Common myeloid progenitor, CD34-positive (primary cell): ENCODE measurements around the gene CDK14.

Experiments used
- CTCF ChIA-PET: fragments of 350-600 bp; sonication (Branson Sonifier 250); formaldehyde crosslinking; loops from one replicate; lab custom pipeline; 2021; ENCODE audit warnings: antibody characterized with exemption; lab: Charles Lee
- POLR2A ChIA-PET: fragments of 350-600 bp; sonication (Branson Sonifier 250); formaldehyde crosslinking; loops from one replicate; lab custom pipeline; 2021; ENCODE audit warnings: antibody characterized with exemption; lab: Charles Lee
- DNase-seq, 3 donors: peaks; one replicate each; pipeline versions ENCODE4 v3.0.0 to v3.0.0-alpha.2; 2013
- H3K27ac ChIP-seq, 2 experiments: 1 replicate in 1 of 2; 2 replicates in 1 of 2; pipeline ENCODE4 v1.7.0; 2013; ENCODE audit warnings: inconsistent platforms in 2 of 2, low read length in 2 of 2, mild to moderate bottlenecking in 2 of 2, low read depth in 1 of 2, moderate library complexity in 1 of 2; ENCODE audit not compliant: severe bottlenecking in 2 of 2, insufficient read depth in 1 of 2, poor library complexity in 1 of 2
- H3K27me3 ChIP-seq, 5 experiments: replicated peaks in 2 of 5; 1 replicate in 3 of 5; 2 replicates in 2 of 5; pipeline versions ENCODE4 v1.6.1 to v1.7.0; 2013; ENCODE audit warnings: low read length in 4 of 5, mild to moderate bottlenecking in 2 of 5, moderate library complexity in 2 of 5, inconsistent platforms in 1 of 5; ENCODE audit not compliant: insufficient read depth in 5 of 5, control insufficient read depth in 4 of 5
- H3K36me3 ChIP-seq, 4 experiments: 1 replicate in 2 of 4; 2 replicates in 2 of 4; pipeline versions ENCODE4 v1.6.1 to v1.7.0; 2013; ENCODE audit warnings: low read length in 3 of 4, control low read depth in 1 of 4, mild to moderate bottlenecking in 1 of 4; ENCODE audit not compliant: control insufficient read depth in 4 of 4, insufficient read depth in 4 of 4
- H3K4me1 ChIP-seq, 4 experiments: 1 replicate in 3 of 4; 2 replicates in 1 of 4; pipeline versions ENCODE4 v1.6.1 to v1.7.1; 2013; ENCODE audit warnings: low read length in 3 of 4, mild to moderate bottlenecking in 3 of 4, control low read depth in 1 of 4, inconsistent platforms in 1 of 4, moderate library complexity in 1 of 4; ENCODE audit not compliant: control insufficient read depth in 4 of 4, insufficient read depth in 4 of 4; ENCODE audit errors: control extremely low read depth in 1 of 4
- H3K4me3 ChIP-seq, 7 experiments: 1 replicate in 4 of 7; 2 replicates in 3 of 7; pipeline versions ENCODE4 v1.5.1 to v1.7.0; 2013; ENCODE audit warnings: mild to moderate bottlenecking in 7 of 7, low read length in 6 of 7, moderate library complexity in 6 of 7, inconsistent platforms in 2 of 7, low read depth in 2 of 7, control low read depth in 1 of 7; ENCODE audit not compliant: insufficient read depth in 4 of 7, control insufficient read depth in 1 of 7; ENCODE audit errors: extremely low read depth in 1 of 7
- H3K9me3 ChIP-seq, 5 experiments: 1 replicate in 4 of 5; 2 replicates in 1 of 5; pipeline versions ENCODE4 v1.6.1 to v1.7.1; 2013; ENCODE audit warnings: low read length in 4 of 5, mild to moderate bottlenecking in 2 of 5, inconsistent platforms in 1 of 5, low read depth in 1 of 5, moderate library complexity in 1 of 5; ENCODE audit not compliant: control insufficient read depth in 4 of 5, insufficient read depth in 2 of 5; ENCODE audit errors: control extremely low read depth in 1 of 5
- WGBS: methylation state at CpG from one replicate; pipeline ENCODE4 v1.1.5; 2013; ENCODE audit not compliant: insufficient coverage; 5-methylcytosine and 5-hydroxymethylcytosine counted together

CDK14 gene

GRCh38 chr7:91182819-91183764, 587.0 kb downstream of the CDK14 start:
- Histone ChIP-seq H3K9me3 (no peaks in the 10 kb centered on the region), H3K36me3 (no peaks in the 10 kb centered on the region), H3K27me3 (no peaks in the 10 kb centered on the region), H3K4me1 (no peaks in the 10 kb centered on the region), H3K27ac (no peak overlapping the region), H3K4me3 (no peak overlapping the region)
- POLR2A ChIA-PET, result no interaction called here
- DNase-seq, result no peak
- 100% methylated on average over 1 of the region's 5 CpGs for WGBS
- CTCF ChIA-PET, result interaction anchor here (1.1 kb wide), 1 partner anchor 9 kb away, joined by 4 read pairs; no protein-coding TSS in a partner anchor

DNA sequence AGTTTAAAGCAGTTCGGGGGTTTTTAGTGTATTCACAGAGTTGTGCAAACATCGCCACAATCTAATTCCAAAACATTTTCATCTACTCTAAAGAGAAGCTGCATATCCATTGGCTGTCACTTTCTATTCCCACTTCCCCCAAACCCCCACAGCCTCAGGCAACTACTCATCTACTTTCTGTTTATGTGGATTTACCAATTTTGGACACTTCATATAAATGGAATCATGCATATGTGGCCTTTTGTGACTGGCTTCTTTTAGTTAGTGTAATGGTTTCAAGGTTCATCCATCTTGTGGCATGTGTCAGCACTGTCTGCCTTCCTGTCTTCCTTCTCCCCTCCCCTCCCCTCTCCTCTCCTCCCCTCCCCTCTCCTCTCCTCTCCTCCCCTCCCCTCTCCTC, 589.6 kb downstream of the CDK14 start:
- Histone ChIP-seq H3K36me3 (no peaks in the 10 kb centered on the region), H3K9me3 (no peaks in the 10 kb centered on the region), H3K27ac (no peak overlapping the region), H3K27me3 (no peaks in the 10 kb centered on the region), H3K4me1 (no peaks in the 10 kb centered on the region), H3K4me3 (no peak overlapping the region)
- CTCF ChIA-PET, result no interaction called here
- POLR2A ChIA-PET, result no interaction called here
- DNase-seq, result no peak
- WGBS, result 100% methylated on average over 2 of the region's 2 CpGs

DNA sequence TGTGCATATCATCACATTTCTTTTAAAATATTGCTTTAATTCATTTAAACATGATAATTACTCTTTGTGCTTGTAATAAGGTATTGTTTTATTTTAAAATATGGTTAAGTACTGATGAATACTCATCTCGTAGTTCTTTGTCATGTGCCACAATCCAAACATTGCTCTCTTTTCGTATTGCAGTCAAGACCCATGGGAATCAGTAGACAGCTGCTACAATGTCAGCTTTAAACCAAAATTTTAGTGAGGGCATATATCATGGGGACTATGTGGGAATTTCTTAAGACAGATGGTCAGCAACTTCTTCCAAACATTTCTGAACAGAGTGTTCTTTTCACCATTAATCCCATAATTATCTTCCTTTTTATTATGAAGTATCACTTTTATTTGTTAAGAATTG, 590.9 kb downstream of the CDK14 start:
- ChIA-PET POLR2A (no interaction called here), CTCF (interaction anchor here (1.3 kb wide), 1 partner anchor 17 kb away, joined by 5 read pairs; no protein-coding TSS in a partner anchor)
- no peak for DNase-seq
- no peak overlapping the region for H3K4me3 ChIP-seq
- H3K27ac ChIP-seq, result no peak overlapping the region
- no peaks in the 10 kb centered on the region for H3K27me3 ChIP-seq
- H3K4me1 ChIP-seq, result no peaks in the 10 kb centered on the region
- WGBS, result 100% methylated on average over 2 of the region's 2 CpGs
- H3K36me3 ChIP-seq, result no peaks in the 10 kb centered on the region
- H3K9me3 ChIP-seq, result no peaks in the 10 kb centered on the region

DNA sequence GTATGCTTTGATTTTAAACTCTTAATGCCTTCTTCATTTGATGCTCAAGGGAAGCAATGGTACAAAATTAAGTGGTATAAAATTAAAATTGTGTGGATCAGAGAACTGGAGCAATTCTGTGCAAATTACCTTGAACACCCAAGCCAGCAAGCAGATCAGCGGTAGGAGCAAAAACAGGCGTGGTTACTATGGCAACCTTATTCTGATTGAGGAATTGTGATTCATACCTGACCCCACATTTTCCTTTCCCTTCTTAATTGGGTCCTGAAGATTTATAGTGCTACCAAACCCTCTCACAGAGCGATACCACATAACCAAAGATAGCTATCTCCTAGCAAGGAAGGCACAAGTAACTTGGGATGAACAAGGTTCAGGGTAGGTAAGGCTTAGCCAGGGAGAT, 595.6 kb downstream of the CDK14 start:
- Histone ChIP-seq H3K9me3 (no peaks in the 10 kb centered on the region), H3K27me3 (no peaks in the 10 kb centered on the region), H3K4me1 (no peaks in the 10 kb centered on the region), H3K4me3 (no peak overlapping the region), H3K36me3 (no peaks in the 10 kb centered on the region), H3K27ac (no peak overlapping the region)
- POLR2A ChIA-PET, result no interaction called here
- DNase-seq, result no peak
- CTCF ChIA-PET, result interaction anchor here (0.9 kb wide), 1 partner anchor 9 kb away, joined by 4 read pairs; no protein-coding TSS in a partner anchor
- 100% methylated on average over 2 of the region's 3 CpGs for WGBS

DNA sequence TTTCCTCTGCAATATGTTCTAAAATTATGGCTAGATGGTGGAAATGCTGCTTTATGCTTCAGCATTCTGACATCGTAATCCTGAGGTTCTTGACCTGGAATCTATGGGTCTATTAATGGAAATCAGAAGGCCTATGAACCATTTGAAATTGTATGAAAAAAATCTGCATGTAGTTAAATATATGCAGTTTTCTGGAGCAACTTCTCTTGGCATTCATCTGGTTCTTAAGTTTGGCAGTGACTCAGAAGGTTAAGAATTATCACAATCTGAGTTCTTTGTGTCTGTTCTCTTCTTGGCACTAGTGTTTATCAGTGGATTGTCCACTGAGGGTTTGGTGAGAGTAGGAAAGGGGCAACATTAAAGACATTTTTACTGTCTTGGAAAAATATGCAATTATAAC, 597.0 kb downstream of the CDK14 start:
- Histone ChIP-seq H3K4me3 (no peak overlapping the region), H3K27me3 (no peaks in the 10 kb centered on the region), H3K4me1 (no peaks in the 10 kb centered on the region), H3K27ac (no peak overlapping the region), H3K9me3 (no peaks in the 10 kb centered on the region), H3K36me3 (no peaks in the 10 kb centered on the region)
- CTCF ChIA-PET, result no interaction called here
- DNase-seq, result no peak
- WGBS, result 100% methylated on average over 1 of the region's 1 CpG
- POLR2A ChIA-PET, result no interaction called here

DNA sequence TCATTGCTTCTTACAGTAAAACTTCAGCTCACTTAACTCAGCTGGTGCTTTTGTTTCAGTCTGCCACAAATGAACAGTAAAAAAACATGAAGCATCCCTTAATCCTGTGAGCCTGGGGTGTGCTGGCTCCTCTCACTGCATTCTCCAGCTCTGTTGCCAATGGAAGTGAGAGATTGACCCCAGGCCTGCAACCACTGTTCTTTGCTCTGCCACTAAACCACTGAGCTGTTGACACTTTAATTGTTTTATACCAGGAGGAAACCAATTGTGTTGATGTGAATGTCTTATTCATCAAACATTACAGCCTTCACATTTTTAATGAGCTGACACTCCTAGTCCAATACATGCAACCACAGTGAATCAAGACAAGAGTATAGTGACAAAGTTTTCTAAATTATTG, 598.7 kb downstream of the CDK14 start:
- no peak overlapping the region for H3K4me3 ChIP-seq
- ChIA-PET CTCF (no interaction called here), POLR2A (no interaction called here)

DNA sequence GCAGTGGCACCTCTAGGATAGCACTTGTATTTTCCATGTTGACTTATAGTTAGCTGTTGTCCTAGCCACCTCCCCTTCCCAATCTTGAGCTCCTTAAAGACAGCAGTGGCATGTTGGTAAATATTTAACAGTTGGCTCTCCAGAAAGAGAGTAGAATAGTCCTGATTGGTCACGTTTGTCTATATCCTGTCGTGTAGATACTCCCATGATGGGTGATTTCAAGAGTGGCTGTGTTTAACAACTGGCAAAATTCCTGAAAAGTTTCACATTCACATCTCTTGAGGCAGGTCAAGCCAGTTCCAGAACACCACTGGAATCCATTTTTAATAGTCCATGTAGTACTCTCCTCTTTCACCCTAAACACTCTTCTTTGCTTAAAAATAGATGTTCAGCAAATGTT, 599.9 kb downstream of the CDK14 start:
- no peaks in the 10 kb centered on the region for H3K4me1 ChIP-seq
- no peaks in the 10 kb centered on the region for H3K27me3 ChIP-seq
- ChIA-PET POLR2A (no interaction called here), CTCF (no interaction called here)
- no peaks in the 10 kb centered on the region for H3K36me3 ChIP-seq
- H3K27ac ChIP-seq, result no peak overlapping the region
- no peaks in the 10 kb centered on the region for H3K9me3 ChIP-seq
- DNase-seq, result no peak
- 100% methylated on average over 2 of the region's 2 CpGs for WGBS
- no peak overlapping the region for H3K4me3 ChIP-seq

More for the DNA sequence above, 598.7 kb downstream of the CDK14 start:
- Histone ChIP-seq H3K4me1 (no peaks in the 10 kb centered on the region), H3K27ac (no peak overlapping the region), H3K27me3 (no peaks in the 10 kb centered on the region), H3K9me3 (no peaks in the 10 kb centered on the region), H3K36me3 (no peaks in the 10 kb centered on the region)
- no peak for DNase-seq
